NK-92 (cell line): Measurements from ENCODE around the gene NUP58.
A peak's percentile ranks its signal among the peaks of the same experiment; 100 is the strongest.

Source experiments
- DNase-seq: peaks from one replicate; lab custom pipeline; 2025; ENCODE audit not compliant: unreplicated experiment; lab: John Stamatoyannopoulos, UW

NUP58 gene, protein sequence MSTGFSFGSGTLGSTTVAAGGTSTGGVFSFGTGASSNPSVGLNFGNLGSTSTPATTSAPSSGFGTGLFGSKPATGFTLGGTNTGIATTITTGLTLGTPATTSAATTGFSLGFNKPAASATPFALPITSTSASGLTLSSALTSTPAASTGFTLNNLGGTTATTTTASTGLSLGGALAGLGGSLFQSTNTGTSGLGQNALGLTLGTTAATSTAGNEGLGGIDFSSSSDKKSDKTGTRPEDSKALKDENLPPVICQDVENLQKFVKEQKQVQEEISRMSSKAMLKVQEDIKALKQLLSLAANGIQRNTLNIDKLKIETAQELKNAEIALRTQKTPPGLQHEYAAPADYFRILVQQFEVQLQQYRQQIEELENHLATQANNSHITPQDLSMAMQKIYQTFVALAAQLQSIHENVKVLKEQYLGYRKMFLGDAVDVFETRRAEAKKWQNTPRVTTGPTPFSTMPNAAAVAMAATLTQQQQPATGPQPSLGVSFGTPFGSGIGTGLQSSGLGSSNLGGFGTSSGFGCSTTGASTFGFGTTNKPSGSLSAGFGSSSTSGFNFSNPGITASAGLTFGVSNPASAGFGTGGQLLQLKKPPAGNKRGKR

DNA sequence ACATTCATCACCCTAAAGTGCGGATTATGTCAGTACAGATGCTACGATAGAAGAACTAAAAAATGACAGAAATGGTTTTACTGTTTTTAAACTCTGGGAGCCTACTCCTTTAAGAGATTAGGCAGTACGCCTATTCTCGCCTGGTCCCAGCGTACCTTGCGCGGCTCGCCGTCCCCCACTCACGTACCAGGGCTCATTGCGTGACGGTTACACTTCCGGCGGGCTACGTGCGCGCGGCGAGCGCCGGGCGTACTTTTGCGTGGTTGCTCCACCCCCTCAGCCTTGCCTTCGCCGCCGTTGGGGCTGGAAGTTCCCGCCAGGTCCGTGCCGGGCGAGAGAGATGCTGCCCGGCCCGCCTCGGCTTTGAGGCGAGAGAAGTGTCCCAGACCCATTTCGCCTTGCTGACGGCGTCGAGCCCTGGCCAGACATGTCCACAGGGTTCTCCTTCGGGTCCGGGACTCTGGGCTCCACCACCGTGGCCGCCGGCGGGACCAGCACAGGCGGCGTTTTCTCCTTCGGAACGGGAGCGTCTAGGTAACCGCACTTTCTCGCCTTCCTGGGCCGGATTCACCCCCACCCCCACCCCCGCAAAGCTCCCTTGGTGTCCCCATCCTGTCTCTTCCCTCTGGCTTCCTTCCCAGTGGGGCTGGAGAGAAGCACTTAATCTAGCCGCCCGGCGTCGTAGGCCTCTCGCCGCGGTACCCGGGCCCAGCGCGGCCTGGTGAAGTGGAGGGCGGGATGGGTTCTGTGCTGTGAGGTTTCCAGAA lies at the start of gene NUP58:
Gene NUP58 (plus strand): TSS at position 279 of the 767 bp plus-strand sequence. CDS start 149 bp downstream, at position 428.
- DNase-seq, result peak; percentile 63

DNA sequence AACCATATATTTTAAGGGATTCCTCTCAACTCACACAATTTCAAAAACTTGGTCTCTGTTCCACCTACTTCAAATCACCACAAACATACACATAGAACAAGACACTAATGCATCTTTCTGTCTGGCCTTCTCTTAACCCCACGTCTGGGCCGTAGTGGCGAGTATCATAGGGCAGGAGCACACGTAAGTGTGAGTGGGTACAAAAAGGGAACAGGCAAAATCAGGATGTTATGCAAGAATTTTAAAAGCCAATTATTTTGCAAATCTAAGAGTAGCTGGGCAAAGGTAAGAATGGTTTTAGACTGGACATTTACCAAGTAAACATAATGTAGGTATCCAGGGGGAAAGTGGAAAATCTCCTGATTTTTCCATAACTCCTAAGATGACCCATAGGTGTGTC lies 49.2 kb upstream of the NUP58 start:
- DNase-seq, result no peak

DNA sequence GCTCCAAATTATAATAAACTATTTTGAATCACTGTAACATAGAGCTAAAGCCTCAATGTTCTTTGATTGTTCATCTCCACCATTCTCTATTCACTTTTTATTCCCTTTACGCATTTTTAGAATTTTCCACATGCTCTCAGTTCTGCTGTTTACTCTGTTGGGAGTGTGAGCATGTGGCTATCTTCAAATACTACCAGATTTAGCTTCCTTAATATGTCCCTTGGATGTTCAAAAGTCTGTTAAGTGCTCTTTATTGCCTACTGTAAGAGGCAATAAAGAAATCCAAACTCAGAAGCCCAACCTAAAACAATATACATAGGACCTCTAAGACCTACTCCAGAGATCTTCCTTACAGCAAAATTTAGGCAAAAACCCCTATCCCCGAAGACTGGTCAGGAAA lies 48.7 kb upstream of the NUP58 start:
- DNase-seq, result no peak

DNA sequence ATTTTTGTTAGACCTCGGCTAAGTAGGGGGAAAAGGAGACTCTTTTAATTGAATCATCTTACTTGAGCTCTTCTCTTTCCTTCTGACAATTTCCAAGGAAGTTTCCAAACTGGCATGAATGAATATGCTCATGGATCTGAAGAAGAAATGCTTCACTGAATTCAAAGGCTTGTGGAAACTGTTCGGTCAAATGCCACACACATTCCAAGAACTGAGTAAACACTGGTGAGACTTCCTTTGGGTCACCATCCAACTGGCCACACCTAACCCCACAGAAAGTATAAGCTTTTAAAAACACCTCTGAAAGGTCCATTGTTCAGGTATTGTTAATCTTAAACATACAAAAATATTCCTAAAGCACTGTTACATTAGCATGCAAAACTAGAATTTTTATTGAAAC lies 47.7 kb upstream of the NUP58 start:
- no peak for DNase-seq

DNA sequence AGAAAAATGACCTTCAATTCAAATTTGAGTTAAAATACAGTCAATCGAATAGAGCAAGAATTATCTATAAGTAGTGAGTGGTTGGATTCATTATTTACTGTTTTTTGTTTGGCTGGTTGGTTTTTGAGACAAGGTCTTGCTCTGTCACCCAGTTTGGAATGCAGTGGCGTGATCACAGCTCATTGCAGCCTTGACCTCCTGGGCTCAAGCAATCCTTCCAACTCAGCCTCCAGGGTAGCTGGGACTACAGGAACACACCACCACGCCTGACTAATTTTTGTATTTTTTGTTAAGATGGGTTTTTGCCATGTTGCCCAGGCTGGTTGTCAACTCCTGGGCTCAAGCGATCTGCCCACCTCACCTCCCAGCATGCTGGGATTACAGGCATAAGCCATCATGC lies 39.2 kb upstream of the NUP58 start:
- DNase-seq, result no peak

DNA sequence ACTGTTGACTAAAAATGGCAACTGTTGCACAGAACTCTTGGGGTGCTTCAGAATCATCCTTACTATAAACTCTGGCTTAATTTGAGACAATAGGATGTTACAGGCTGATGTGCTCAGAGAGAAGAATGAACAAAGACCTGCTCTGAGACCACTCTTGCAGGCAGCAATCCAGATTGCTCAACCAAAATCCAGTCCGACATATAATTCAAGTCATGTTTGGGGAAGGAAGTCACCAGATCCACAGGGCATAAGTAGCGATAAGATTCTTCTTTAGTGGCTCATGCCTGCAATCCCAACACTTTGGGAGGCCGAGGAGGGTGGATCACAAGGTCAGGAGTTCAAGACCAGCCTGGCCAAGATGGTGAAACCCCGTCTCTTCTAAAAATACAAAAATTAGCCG lies 34.7 kb upstream of the NUP58 start:
- no peak for DNase-seq

DNA sequence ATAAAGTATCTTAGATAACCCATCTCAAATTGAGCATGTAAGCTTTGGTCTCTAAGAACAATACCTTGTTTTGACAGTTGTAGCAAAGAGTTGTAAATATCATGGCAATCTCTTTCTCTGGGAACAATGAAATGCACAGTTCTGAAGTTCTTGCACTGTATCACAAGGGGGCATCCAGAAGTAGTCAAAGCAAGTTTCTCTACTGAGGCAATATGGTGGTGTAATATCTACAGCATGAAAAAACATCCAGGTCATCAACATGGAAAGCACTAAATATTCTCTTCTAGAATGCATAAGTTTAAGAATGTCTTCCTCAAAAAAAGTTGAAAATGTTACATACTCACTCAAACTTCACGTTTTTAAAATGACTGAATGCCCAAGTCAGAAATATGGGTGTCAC lies 33.7 kb upstream of the NUP58 start:
- DNase-seq, result no peak

DNA sequence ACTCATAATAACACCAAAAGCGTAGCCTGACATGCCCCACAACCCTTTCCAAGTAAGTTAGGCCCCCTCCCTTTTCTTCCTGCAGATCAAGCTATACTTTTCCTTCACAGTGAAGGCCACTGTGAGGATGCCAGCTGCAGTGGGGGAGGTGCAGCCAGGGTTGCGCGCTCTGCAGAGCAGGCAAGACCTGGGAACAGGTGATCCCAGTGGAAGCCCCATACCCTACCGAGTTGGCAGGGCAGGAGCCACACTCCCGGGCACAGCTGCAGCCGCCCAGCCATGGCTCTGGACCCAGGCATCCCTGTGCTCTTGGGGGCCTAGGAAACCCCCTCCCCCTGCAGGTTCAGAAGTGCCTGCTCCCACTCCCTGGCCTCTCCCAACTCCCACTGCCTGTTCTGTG lies 32.9 kb upstream of the NUP58 start:
- no peak for DNase-seq

DNA sequence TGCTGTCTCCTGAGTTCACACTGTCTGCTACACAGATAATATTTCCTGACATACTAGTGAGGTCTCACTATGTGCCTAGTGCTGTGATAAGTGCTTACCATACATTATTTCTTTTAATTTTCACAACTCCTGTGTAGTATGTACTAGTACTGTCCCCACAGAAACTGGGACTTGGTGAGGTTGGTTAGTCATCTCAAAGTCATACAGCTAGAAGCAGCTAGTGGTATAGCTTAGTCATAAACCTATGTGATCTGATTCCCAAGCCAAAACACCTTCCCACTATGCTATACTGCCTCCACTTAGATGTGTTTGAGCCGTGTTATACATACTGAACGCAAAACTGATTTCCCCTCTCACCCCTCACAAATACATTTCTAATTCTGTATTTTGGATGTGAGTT lies 24.7 kb upstream of the NUP58 start:
- DNase-seq, result no peak

DNA sequence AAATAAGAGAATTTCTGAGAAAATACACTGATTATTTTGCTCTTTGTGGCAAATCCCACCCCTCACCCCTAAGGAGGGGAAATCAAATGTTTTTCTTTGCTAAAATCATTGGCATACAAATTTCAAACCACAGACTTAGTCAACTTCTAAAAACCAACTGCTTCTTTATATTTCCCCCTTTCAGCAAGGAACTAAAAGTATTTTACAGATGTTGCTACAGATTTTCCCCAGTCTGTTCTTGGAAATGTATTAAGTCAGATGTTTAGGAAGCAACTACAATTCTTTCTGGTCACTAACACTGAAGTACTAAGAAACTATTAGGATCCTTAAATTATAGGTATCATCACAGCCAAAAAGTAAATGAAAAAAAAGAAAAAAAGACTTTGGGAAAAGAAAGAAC lies 21.0 kb upstream of the NUP58 start:
- no peak for DNase-seq

DNA sequence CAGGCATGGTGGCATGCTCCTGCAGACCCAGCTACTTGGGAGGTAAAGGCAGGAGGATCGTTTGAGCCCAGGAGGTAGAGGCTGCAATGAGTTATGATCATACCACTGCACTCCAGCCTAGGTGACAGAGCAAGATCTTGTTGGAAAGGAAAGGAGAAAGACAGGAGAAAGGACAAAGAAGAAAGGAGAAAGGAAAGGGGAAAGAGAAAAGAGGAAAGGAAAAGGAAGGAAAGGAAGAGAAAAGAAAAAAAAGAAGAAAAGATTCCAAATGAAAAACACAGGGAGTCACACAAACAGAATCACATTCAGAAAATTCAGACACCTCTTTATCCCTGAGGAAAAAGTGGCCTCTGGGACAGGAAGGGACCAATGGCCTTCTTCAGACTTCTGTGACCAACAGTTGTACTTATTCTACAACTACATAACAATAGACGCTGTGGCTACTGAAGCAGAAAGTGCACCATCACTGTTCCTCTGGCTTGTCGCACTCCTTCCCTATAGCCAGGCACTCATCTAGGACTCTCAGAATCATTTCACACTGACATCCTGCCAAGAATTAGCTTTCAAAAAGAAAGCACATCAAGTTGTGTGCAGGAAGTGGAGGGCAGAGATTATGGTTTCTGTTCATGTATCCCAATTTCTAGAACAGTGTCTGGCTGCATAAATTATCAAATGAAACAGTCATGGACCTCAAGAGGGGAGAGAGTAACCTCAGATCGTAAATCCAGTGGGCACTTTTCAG lies 20.1 kb upstream of the NUP58 start:
- DNase-seq, result no peak

DNA sequence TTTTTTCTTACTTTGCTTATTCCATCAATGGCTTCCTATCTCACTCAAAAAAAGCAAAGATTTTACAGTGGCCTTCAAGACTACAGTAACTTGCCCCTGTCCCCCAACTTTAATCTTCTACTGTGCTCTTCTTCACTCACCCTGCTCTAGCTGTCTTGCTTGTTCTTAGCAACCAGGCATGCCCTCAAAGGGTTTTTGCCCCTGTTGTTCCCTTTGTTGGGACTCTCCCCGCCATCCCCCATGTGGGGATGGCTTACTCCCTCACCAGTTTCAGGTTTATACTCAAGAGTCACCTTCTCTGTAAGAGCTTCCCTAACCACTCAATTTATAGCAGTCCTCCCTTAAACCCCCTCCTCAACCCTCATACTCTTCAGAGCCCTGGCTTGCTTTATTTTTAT lies 19.5 kb upstream of the NUP58 start:
- no peak for DNase-seq

DNA sequence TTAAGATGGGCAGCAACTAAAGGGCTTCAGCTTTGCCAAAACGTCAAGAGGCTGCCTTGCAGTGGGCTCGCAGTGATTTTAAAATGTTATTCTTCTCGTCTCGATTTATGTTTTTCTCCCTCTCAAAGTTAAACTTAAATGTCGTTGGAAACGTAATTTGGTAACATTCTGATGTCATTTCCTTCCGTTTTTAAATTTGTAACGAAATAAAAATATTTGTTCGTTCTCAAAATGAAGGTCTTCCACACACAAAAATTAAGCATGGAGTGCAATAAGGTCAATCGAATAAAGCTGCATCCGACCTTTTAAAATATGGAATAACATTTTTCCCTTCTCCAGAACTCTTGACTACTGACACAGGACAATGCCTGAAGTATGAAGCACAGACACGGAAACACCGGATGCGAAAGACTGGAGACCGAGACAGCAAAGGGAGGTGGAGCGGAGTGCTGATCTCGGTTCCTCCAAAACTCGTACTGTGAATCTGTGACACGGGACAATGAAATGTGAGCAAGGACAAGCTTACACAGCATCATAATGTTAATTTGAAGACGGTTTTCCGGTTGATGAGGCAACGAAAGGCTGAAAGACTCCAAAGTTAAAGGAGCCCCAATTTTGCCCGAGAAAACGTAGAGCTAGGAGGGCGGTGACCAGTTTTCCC lies 15.0 kb upstream of the NUP58 start:
- no peak for DNase-seq

DNA sequence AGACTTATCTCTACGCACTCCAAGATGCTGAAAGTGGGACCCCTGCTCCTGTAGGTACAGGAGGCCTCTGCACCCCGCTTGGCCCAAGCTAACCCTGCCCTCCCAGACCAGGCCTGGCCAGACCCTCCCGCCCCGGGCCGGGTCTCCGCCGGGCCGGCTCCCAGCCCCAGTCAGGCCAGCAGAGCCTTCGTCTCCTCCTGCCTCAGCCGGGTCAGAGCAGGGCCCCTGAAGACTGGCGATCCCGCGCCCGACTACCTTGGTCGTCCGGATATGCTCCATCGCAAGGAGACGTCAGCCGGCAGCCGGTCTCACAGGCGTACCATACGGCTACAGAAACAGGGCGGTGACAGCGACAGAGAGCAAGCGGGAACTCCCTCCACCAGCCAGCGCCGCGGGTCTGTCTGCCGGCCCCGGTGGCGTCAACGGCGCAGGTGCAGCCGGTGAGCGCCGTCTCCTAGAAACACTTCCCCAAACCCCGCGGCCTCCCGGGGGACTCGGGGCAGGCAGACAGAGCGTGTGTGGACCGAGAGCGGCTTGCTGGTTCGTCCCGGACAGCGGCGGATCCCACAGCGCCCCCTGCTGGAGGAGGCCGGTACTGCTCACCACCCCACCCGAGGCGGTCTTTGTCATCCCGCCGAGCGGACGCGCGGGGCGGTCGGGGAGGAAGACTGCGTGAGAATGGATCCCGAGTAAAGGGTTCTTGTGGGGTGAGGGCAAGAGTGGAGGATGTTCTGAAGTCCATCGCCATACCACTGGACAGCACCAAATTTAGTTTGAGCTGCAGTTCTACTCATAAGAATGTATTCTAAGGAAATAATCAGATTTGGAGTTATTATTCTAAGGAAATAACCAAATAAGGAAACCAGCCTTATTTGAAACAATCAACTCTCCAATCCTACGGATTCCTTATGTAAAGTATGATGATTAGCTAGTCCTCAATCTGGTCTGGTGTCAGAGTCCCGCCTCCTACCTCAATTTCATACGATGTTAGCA lies 14.2 kb upstream of the NUP58 start, which contains the start of gene MTMR6:
Gene MTMR6 (minus strand): TSS at position 520 of the 993 bp plus-strand sequence. CDS start 241 bp downstream, at position 279.
- DNase-seq, result peak; percentile 56

DNA sequence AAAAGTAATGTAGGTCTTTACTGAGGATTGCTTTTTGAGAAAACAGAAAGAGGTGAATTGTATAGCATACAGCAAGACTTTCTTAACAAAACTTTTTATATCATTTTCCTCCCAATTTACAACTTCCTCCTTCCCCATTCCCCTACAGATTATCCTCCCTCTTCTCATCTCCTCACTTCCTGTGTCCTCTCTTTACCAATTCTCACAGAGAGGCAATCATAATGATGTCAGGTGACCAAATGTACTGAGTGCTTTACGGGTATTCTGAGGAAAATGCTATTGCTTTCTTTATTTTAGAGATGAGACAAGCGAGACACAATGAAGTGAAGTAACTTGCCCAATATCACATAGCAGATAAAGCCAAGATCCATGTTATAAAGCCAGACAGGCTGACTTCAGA lies 12.5 kb upstream of the NUP58 start:
- DNase-seq, result no peak

DNA sequence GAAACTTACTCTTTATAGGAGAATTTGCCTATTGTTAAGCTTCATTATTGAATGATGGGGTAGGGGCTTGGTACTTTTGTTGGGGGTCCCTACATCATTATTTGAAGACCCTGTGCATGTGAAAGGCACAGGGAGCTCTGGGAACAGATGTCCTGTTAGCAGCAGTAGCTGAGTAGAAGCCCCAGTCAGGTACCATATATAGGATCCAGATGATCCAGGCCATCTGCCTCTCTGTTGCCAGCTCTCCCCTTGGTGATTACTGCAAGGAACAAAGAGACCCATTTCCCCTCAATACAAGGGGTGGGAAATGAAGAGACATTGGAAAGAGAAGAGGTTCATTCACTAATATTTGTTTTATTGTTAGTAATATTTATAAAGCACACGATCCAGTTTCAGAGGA lies 9.7 kb upstream of the NUP58 start:
- DNase-seq, result no peak

DNA sequence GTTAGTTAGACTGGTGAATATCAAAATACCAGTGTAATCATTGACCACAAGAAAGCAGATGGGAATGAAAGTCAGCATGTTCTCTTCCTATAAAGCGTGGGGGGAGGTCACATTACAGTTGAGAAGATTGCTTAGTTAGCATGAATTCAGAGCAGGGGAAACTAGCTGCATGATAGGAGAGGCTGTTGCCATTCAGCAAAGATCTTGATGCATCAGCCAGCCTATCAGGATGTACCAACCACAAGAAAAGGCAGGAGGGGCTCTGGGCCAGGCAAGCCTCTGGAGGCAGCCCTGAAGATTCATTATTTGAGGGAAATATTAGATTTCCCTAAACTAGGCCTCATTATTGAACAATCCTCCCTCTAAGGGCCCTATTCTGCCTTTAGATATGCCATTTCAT lies 9.1 kb upstream of the NUP58 start:
- no peak for DNase-seq

DNA sequence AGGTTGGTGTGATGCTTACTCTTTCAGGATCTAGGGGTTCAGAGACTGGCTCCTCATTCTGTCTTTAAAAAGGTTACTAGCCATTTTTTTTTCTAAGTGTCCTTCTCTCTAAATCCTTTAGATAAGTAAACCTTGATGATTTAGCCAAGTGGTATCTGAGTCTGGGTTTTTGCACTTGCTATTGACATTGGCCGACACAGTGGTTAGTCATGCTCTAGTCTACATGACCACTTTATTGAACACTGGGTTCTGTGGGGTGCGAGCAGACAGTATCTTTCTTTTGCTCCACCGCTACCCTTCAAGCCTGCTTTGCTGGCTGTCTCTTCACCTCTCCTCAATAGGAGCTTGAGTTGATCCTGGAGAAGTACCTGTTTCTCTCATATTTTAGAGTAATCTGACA lies 6.2 kb upstream of the NUP58 start:
- DNase-seq, result no peak

DNA sequence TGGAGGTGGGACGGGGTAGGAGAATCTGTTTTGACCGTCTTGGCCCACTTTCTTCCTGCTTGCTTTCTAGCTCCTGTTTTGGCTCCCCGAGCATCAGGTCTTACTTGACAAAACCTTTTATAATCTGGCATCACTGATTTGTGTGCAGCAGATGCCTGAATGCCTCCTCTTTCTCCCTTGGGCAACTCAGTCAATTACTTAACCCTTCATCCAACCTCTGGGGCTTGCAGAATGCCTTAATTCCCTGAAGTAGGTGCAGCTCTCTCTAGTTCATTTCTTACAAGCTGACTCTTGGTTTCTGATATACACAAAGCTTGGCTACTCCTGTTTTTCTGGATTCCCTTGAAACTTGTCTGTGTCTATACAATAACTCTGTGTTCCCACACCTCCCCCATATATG lies 5.7 kb upstream of the NUP58 start:
- no peak for DNase-seq
